Stimulated activated CD4-positive, alpha-beta T cell treated with anti-CD3 and anti-CD28 coated beads, Interleukin-12 subunit alpha, Interleukin-12 subunit beta, amount 100 ng/mL, for 4 hours (primary cell): ENCODE data around the gene MCM3.
A peak's percentile ranks its signal among the peaks of the same experiment; 100 is the strongest.

Source experiments
- DNase-seq: peaks from one replicate; pipeline ENCODE4 v3.0.0-alpha.2; 2020

The MCM3 gene

GRCh38 chr6:52284460-52285176 lies at the start of gene MCM3:
Gene MCM3 (minus strand): TSS chr6:52284742. CDS start chr6:52284674, 68 bp downstream.
- peak; percentile 84 for DNase-seq

- no peak for DNase-seq
Measured at GRCh38 chr6:52333840-52334200, 49.3 kb upstream of the MCM3 start.

GRCh38 chr6:52331793-52332457 lies 47.4 kb upstream of the MCM3 start:
- no peak for DNase-seq

GRCh38 chr6:52330470-52330869 lies 45.9 kb upstream of the MCM3 start:
- no peak for DNase-seq

- DNase-seq, result no peak
Measured at GRCh38 chr6:52328729-52329128, 44.2 kb upstream of the MCM3 start.

- DNase-seq, result no peak
Measured at GRCh38 chr6:52328303-52328662, 43.7 kb upstream of the MCM3 start.

- DNase-seq, result no peak
Measured at GRCh38 chr6:52326540-52327364, 42.2 kb upstream of the MCM3 start.

GRCh38 chr6:52325695-52326471 lies 41.3 kb upstream of the MCM3 start:
- DNase-seq, result no peak

GRCh38 chr6:52324189-52324588 lies 39.6 kb upstream of the MCM3 start:
- DNase-seq, result no peak

GRCh38 chr6:52317841-52318581 lies 33.5 kb upstream of the MCM3 start:
- no peak for DNase-seq

GRCh38 chr6:52317211-52317610 lies 32.7 kb upstream of the MCM3 start:
- DNase-seq, result no peak

GRCh38 chr6:52314752-52315151 lies 30.2 kb upstream of the MCM3 start:
- no peak for DNase-seq

GRCh38 chr6:52312461-52312860 lies 27.9 kb upstream of the MCM3 start:
- DNase-seq, result no peak

GRCh38 chr6:52310932-52311331 lies 26.4 kb upstream of the MCM3 start:
- no peak for DNase-seq

- DNase-seq, result no peak
Measured at GRCh38 chr6:52307900-52308372, 23.4 kb upstream of the MCM3 start.

GRCh38 chr6:52306972-52307870 lies 22.7 kb upstream of the MCM3 start:
- no peak for DNase-seq

- DNase-seq, result no peak
Measured at GRCh38 chr6:52305948-52306767, 21.6 kb upstream of the MCM3 start.

GRCh38 chr6:52305411-52305810 lies 20.9 kb upstream of the MCM3 start:
- DNase-seq, result no peak

GRCh38 chr6:52304983-52305390 lies 20.4 kb upstream of the MCM3 start:
- no peak for DNase-seq

GRCh38 chr6:52303178-52303577 lies 18.6 kb upstream of the MCM3 start:
- DNase-seq, result no peak
